ENCODE data around the gene HDAC4.
"Not testable (repeated sequence)": the region's sequence is repeated elsewhere in the genome, so short reads cannot be mapped to it uniquely, and the experiment has no call there.

Gene HDAC4

DNA sequence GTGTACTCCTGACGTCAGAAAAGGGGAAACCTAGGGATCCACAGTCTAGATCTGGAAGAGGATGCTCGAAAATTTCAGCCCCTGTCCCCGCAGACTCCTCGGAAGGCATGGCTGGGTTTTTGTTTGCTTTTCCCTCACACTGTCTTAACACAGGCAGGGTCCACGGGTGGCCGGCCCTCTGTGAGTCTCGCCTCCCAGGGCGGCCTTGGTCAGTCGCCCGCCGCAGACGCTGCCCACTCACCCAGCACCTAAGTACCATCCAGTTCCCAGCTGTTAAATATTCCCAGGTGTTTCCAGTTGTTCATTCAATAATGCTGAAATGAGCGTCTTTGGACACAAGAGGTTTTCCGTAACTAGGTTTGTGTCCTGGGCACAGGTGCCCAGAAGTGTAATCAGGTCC lies 359.8 kb downstream of the HDAC4 start:
- H3K27me3 ChIP-seq (ENCODE audit: insufficient read depth, low read length): no peaks in the 10 kb centered on the region
- H3K9me3 ChIP-seq (ENCODE audit: insufficient read depth, low read depth, low read length): no peaks in the 10 kb centered on the region
- no peaks in the 10 kb centered on the region for H3K36me3 ChIP-seq (ENCODE audit: insufficient read depth, low read depth, low read length)
- H3K27ac ChIP-seq (ENCODE audit: low read length): no peak overlapping the region
- H3K4me3 ChIP-seq (ENCODE audit: low read length): no peak overlapping the region
- no peaks in the 10 kb centered on the region for H3K4me1 ChIP-seq (ENCODE audit: insufficient read depth, low read length)
- H3K9ac ChIP-seq (ENCODE audit: low read depth, low read length): no peak overlapping the region

DNA sequence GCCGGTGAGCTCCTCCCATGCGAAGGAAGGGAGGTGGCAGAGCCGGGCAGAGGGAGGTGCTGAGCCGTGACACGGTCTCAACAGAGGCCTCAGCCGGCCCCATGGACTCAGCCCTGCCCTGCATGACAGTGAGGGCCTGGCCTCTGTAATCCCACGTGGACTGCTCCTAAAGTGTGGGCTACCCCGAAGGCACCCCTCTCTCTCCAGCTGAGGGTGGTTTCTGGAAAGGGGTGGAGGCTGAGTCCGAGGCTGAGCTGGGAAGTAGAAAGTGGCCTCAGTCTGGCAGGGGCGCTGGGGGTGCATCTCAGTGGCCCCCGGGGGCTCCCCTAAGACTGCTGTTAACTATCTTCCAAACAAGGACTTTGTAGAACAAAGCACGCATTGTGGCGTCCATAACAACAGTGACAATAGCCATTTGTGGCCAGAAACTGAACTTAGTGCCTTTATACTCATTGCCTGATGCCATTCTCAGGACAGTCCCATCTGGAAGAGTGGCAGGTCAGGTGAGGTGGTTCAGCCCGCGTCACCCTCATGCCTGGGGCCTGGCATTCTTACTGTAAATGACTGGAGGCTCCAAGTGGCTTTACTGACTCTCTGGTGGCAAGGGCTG lies 360.6 kb downstream of the HDAC4 start:
- Histone ChIP-seq H3K9me3 (ENCODE audit: insufficient read depth, low read depth, low read length) (no peaks in the 10 kb centered on the region), H3K27ac (ENCODE audit: low read length) (no peak overlapping the region), H3K9ac (ENCODE audit: low read depth, low read length) (no peak overlapping the region), H3K4me3 (ENCODE audit: low read length) (no peak overlapping the region), H3K27me3 (ENCODE audit: insufficient read depth, low read length) (no peaks in the 10 kb centered on the region), H3K4me1 (ENCODE audit: insufficient read depth, low read length) (no peaks in the 10 kb centered on the region), H3K36me3 (ENCODE audit: insufficient read depth, low read depth, low read length) (no peaks in the 10 kb centered on the region)

DNA sequence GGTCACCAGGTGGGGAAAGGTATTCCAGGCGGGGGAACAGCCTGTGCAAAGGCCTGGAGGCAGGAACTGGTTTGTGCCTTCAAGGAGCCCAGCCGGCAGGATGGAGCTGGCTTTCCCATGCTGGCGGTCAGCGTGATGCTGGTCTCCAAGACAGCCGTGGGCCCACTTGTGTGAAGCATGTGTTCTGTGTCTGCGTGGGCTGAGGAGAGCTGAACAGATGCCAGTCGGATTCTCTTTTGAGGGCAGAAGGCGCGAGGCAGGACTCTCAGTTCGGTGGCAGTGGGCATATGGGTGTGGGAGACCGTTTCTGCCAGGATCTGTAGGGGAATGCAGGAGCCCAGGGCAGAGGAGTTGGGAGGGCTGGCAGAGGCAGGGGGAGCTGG lies 361.4 kb downstream of the HDAC4 start:
- no peak overlapping the region for H3K27ac ChIP-seq (ENCODE audit: low read length)
- no peaks in the 10 kb centered on the region for H3K27me3 ChIP-seq (ENCODE audit: insufficient read depth, low read length)
- no peaks in the 10 kb centered on the region for H3K4me1 ChIP-seq (ENCODE audit: insufficient read depth, low read length)
- H3K4me3 ChIP-seq (ENCODE audit: low read length): no peak overlapping the region
- H3K36me3 ChIP-seq (ENCODE audit: insufficient read depth, low read depth, low read length): no peaks in the 10 kb centered on the region
- H3K9me3 ChIP-seq (ENCODE audit: insufficient read depth, low read depth, low read length): no peaks in the 10 kb centered on the region
- no peak overlapping the region for H3K9ac ChIP-seq (ENCODE audit: low read depth, low read length)

DNA sequence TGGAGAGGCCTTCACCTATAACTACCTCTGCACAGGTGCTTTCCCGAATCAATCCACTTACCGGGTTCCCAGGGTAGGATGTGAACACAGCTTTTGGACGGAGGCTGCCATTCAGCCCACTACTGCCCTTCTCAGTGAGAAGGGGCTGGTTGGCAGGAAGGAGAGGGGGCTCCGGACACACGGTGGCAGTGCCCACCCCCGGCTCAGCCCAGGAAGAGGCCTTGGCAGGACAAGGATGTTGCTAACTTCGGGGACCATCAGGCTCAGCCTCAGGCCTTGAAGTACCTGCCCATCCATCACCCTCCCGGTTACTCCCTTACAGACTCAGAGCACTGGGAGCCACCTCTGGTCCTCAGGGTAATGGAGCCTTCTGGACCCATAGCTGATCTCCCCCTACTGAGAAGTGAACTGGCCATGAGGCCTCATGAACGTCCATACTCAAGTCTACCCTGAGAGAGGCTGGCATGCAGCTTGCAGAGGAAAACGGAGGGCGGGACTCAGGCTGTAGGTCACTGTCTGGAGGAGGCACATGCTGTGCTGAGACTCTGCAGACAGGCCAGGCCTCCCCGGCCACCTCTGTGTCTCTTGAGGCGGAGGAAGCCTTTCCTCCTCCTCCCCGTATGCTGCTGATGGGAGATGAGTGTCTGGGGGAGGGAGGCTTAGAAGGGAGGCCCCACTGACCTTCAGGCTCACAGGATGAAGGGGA lies 361.9 kb downstream of the HDAC4 start:
- Histone ChIP-seq H3K36me3 (ENCODE audit: insufficient read depth, low read depth, low read length) (no peaks in the 10 kb centered on the region), H3K27ac (ENCODE audit: low read length) (no peak overlapping the region), H3K9me3 (ENCODE audit: insufficient read depth, low read depth, low read length) (no peaks in the 10 kb centered on the region), H3K4me3 (ENCODE audit: low read length) (no peak overlapping the region), H3K4me1 (ENCODE audit: insufficient read depth, low read length) (no peaks in the 10 kb centered on the region), H3K27me3 (ENCODE audit: insufficient read depth, low read length) (no peaks in the 10 kb centered on the region), H3K9ac (ENCODE audit: low read depth, low read length) (no peak overlapping the region)

DNA sequence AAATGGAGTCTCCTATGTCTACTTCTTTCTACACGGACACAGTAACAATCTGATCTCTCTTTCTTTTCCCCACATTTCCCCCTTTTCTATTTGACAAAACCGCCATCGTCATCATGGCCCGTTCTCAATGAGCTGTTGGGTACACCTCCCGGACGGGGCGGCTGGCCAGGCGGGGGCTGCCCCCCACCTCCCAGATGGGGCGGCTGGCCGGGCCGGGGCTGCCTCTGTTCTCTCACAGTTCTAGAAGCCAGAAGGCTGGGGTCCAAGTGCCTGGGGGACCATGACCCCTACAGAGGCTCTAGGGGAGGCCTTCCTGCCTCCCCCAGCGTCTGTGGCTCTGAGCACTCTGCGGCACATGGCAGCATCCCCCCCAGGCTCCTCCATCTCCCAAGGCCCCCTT lies 362.5 kb downstream of the HDAC4 start:
- H3K4me3 ChIP-seq (ENCODE audit: low read length); H3K27me3 ChIP-seq (ENCODE audit: insufficient read depth, low read length); H3K9ac ChIP-seq (ENCODE audit: low read depth, low read length); H3K36me3 ChIP-seq (ENCODE audit: insufficient read depth, low read depth, low read length); H3K9me3 ChIP-seq (ENCODE audit: insufficient read depth, low read depth, low read length); H3K27ac ChIP-seq (ENCODE audit: low read length); H3K4me1 ChIP-seq (ENCODE audit: insufficient read depth, low read length): not testable (repeated sequence)

DNA sequence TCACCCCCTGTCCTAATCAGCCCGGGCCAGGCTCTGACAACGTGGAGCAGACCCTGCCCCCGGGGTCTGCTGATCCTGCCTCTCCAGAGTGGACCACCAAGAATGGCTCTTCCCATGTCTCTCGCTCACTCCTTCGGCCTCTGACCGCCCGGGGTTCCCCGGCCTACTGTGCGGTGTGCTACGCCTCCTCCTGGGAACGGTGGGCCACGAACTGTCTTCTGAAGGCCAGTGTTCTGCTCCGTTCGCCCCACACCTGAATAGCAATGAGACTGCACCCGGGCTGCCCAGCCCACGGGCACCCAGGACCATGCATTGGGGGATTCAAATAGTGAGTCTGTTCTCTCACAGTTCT lies 363.3 kb downstream of the HDAC4 start:
- Histone ChIP-seq H3K36me3 (ENCODE audit: insufficient read depth, low read depth, low read length) (no peaks in the 10 kb centered on the region), H3K4me1 (ENCODE audit: insufficient read depth, low read length) (no peaks in the 10 kb centered on the region), H3K27ac (ENCODE audit: low read length) (no peak overlapping the region), H3K4me3 (ENCODE audit: low read length) (no peak overlapping the region), H3K9me3 (ENCODE audit: insufficient read depth, low read depth, low read length) (no peaks in the 10 kb centered on the region), H3K9ac (ENCODE audit: low read depth, low read length) (no peak overlapping the region), H3K27me3 (ENCODE audit: insufficient read depth, low read length) (no peaks in the 10 kb centered on the region)

DNA sequence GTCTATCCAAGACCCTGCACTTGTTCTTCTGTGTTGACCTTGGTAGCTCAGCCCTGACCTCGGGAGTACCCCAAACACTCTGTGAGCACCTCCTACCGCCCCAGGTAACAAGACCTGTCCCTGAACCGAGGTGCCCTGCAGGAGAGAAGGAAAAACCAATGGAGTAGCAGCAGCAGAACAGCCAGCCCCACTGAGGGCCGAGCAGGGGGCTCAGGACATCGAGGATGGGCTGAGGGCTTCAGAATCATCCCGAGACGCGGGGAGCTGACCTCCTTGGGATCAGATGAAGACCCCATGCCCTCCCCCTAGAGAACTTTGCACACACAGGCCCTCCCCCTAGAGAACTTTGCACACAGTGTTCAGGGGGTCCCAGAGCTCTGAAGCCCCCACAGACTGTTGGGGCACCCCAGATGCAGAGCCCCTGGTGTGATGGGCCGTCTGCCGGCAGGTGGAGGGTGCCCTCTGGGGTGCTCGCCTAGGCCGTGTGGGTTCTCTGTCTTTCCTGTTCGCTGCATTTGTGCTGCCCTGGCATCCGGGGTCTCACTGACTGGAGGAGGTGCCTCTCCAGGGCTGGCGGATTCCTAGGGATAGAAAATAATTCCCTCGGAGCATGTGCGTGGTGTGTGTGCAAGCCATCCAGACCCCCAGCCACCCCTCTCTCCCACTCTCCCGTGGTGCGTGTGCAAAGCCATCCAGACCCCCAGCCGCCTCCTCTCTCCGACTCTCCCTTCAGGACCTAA lies 363.8 kb downstream of the HDAC4 start:
- Histone ChIP-seq H3K27ac (ENCODE audit: low read length) (no peak overlapping the region), H3K9me3 (ENCODE audit: insufficient read depth, low read depth, low read length) (no peaks in the 10 kb centered on the region), H3K4me1 (ENCODE audit: insufficient read depth, low read length) (no peaks in the 10 kb centered on the region), H3K27me3 (ENCODE audit: insufficient read depth, low read length) (no peaks in the 10 kb centered on the region), H3K36me3 (ENCODE audit: insufficient read depth, low read depth, low read length) (no peaks in the 10 kb centered on the region), H3K9ac (ENCODE audit: low read depth, low read length) (no peak overlapping the region), H3K4me3 (ENCODE audit: low read length) (no peak overlapping the region)

DNA sequence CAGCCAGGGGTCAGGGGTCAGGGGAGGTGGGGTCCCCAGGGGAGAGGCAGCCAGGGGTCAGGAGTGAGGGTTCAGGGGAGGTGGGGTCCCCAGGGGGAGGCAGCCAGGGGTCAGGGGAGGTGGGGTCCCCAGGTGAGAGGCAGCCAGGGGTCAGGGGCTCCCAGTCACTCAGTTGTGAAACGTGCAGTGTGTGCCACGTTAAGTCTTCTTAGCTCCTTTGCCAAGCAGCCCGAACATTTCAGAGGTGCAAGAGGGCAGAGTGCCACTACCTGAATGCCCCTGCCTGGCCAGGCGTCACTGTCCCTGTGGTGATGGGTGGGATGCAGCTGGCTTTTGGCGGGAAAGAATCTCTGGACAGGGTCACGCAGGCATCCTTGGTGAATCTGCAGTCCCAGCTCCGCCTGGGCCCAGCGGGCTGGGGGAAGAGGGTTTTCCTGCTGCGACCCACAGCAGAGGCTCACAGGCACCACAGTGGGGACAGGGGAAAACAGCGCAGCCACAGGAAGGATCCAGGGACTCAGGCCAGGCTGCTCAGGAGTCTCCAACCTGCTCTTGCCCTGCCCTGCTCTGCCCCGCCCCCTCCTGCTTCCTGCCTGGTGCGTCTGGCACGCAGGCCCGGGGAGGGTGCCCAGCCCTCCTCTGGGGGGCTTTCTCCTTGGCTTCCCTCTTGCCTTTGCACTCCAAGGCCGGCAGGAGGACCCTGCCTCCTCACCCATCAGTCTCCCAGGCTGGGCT lies 364.7 kb downstream of the HDAC4 start:
- H3K36me3 ChIP-seq (ENCODE audit: insufficient read depth, low read depth, low read length): no peaks in the 10 kb centered on the region
- no peak overlapping the region for H3K27ac ChIP-seq (ENCODE audit: low read length)
- no peak overlapping the region for H3K9ac ChIP-seq (ENCODE audit: low read depth, low read length)
- H3K4me3 ChIP-seq (ENCODE audit: low read length): no peak overlapping the region
- H3K4me1 ChIP-seq (ENCODE audit: insufficient read depth, low read length): no peaks in the 10 kb centered on the region
- H3K27me3 ChIP-seq (ENCODE audit: insufficient read depth, low read length): no peaks in the 10 kb centered on the region
- no peaks in the 10 kb centered on the region for H3K9me3 ChIP-seq (ENCODE audit: insufficient read depth, low read depth, low read length)

DNA sequence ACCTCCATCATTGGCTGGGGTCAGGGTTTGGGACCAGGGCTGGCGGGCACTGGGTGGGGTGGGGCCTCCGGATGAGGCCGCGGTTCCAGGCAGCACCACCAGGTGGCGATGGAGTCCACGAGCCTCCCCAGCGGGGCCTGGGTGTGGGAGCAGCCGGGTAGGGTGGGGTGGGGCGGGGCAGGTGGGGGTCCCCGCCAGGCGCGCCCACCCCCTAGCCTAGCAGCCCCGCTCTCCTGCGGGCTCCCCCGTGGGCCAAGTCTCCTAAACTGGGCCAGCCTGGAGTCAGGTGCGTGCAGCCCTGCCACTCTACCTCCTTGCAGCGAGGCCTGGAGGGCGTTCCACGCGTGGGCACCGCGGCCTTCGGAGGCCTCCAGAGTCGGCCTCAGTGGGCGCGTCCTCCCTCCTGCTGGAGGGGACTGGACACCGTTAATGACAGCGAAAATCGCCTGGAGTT lies 365.4 kb downstream of the HDAC4 start:
- Histone ChIP-seq H3K27me3 (ENCODE audit: insufficient read depth, low read length) (no peaks in the 10 kb centered on the region), H3K4me3 (ENCODE audit: low read length) (no peak overlapping the region), H3K4me1 (ENCODE audit: insufficient read depth, low read length) (no peaks in the 10 kb centered on the region), H3K9ac (ENCODE audit: low read depth, low read length) (no peak overlapping the region), H3K36me3 (ENCODE audit: insufficient read depth, low read depth, low read length) (no peaks in the 10 kb centered on the region), H3K27ac (ENCODE audit: low read length) (no peak overlapping the region), H3K9me3 (ENCODE audit: insufficient read depth, low read depth, low read length) (no peaks in the 10 kb centered on the region)

DNA sequence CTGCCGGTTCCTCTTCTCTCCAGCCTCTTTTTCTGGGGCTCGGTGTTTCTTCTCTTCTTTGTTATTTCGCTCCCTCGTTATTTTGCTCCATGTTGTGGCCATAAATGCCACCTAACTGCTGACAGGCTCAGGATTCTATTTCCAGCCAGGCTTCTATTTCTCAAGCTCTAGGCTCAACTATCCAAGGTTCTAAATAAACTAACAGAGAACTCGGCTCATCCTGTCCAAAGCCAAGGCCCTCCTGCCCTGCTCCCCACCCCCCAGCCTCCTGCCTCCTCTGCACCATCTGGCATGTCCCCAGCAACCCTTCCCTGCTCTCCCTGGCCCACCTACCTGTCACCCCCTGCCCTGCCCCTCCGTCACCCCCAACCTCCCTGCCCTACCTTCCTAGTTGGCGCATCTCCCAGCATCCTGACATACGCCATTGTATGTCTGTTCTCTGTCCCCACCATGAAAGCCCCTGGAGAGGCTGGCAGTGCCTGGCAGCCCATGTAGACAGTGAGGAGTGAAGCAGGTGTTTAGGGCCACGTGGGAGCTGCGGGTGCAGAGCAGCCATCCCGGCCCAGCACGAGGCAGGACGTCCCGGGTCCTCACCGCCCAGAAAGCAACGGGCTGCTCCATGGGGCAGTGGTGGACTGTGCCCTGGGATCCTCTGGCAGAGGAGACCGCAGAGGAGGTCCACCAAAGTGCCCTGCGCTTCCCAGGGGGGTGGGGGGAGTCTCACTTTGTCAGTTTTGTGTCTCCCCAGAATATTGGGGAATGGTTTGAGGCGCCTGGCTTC lies 366.1 kb downstream of the HDAC4 start:
- no peaks in the 10 kb centered on the region for H3K27me3 ChIP-seq (ENCODE audit: insufficient read depth, low read length)
- H3K27ac ChIP-seq (ENCODE audit: low read length): no peak overlapping the region
- H3K36me3 ChIP-seq (ENCODE audit: insufficient read depth, low read depth, low read length): no peaks in the 10 kb centered on the region
- no peaks in the 10 kb centered on the region for H3K4me1 ChIP-seq (ENCODE audit: insufficient read depth, low read length)
- H3K9me3 ChIP-seq (ENCODE audit: insufficient read depth, low read depth, low read length): no peaks in the 10 kb centered on the region
- no peak overlapping the region for H3K9ac ChIP-seq (ENCODE audit: low read depth, low read length)
- no peak overlapping the region for H3K4me3 ChIP-seq (ENCODE audit: low read length)

DNA sequence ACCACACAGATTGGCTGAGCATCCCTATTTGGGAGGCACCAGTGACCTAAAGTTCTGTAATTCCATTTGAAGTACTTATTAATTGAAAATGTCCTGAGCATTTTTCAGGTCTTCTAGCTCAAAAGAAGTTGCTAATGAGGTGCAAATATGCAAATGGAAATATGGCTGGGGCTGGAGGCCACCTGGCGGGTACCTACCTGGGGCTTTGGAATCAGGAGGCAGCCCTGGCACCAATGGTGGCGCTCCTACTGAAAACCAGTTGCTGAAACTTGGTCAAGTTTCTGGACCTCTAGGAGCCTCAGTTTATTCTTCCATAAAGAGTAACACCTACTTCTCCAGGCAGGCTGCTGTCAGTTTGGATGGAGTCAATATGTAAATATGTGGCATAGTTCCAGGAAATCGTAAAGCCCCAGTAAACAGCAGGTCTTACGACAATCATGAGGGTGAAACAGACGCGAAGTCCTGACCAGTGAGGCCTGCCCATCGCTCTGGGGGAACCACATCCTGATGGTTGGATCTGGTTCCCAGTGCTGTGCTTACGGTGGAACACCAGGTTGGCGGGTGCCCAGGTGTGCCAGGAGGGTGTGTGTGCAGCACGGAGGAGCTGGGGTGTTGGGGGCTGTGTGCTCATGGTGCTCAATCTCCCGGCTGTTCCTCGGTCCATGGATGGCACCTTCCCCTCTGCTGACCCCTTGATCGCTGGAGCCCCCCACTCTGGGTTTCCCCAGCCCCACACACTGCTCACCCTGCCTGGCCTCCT lies 366.8 kb downstream of the HDAC4 start:
- Histone ChIP-seq H3K4me1 (ENCODE audit: insufficient read depth, low read length) (no peaks in the 10 kb centered on the region), H3K9me3 (ENCODE audit: insufficient read depth, low read depth, low read length) (no peaks in the 10 kb centered on the region), H3K27me3 (ENCODE audit: insufficient read depth, low read length) (no peaks in the 10 kb centered on the region), H3K27ac (ENCODE audit: low read length) (no peak overlapping the region), H3K9ac (ENCODE audit: low read depth, low read length) (no peak overlapping the region), H3K36me3 (ENCODE audit: insufficient read depth, low read depth, low read length) (no peaks in the 10 kb centered on the region), H3K4me3 (ENCODE audit: low read length) (no peak overlapping the region)

Measured in iPS-20b (cell line).